Glutamatergic neuron (in vitro differentiated cells): ENCODE measurements around the gene EXOC4. TPM values are rescaled to one million over a fixed set of nuclear protein-coding genes. Genes with fewer than 3 reads are reported as not detected.

ENCODE experiments used
- DNase-seq: peaks from one replicate; pipeline ENCODE4 v3.0.0; 2022
- H3K27ac Mint-ChIP-seq: one replicate; pipeline ENCODE4 v1.8.0; 2020; ENCODE audit warnings: mild to moderate bottlenecking, mixed read lengths, inconsistent platforms; ENCODE audit not compliant: unreplicated experiment
- H3K27me3 Mint-ChIP-seq: one replicate; pipeline ENCODE4 v1.8.0; 2020; ENCODE audit warnings: mild to moderate bottlenecking, moderate library complexity, mixed read lengths, inconsistent platforms; ENCODE audit not compliant: unreplicated experiment
- H3K36me3 Mint-ChIP-seq: one replicate; pipeline ENCODE4 v1.8.0; 2020; ENCODE audit warnings: mild to moderate bottlenecking, mixed read lengths, inconsistent platforms; ENCODE audit not compliant: unreplicated experiment
- H3K4me1 Mint-ChIP-seq: one replicate; pipeline ENCODE4 v1.8.0; 2020; ENCODE audit warnings: mild to moderate bottlenecking, low read depth, mixed read lengths, inconsistent platforms; ENCODE audit not compliant: unreplicated experiment
- H3K4me3 Mint-ChIP-seq: one replicate; pipeline ENCODE4 v1.8.0; 2020; ENCODE audit warnings: mild to moderate bottlenecking, mixed read lengths, inconsistent platforms; ENCODE audit not compliant: unreplicated experiment
- H3K9me3 Mint-ChIP-seq: one replicate; pipeline ENCODE4 v1.8.0; 2020; ENCODE audit warnings: mild to moderate bottlenecking, moderate library complexity, mixed read lengths, inconsistent platforms; ENCODE audit not compliant: unreplicated experiment
- CTCF ChIP-seq: fragments of 200-600 bp; sonication (generic); IDR thresholded peaks from one replicate; pipeline ENCODE4 v1.5.0; 2021; ENCODE audit not compliant: partially characterized antibody, unreplicated experiment
- total RNA-seq: library from RNA; stranded (reverse); fragmentation: NEBNext Ultra II Directional; extraction: Animal tissue kit (Norgen Biotek cat#: 25700); gene quantifications from one replicate; pipeline ENCODE4 v1.2.1, GENCODE V29; 2021; ENCODE audit not compliant: unreplicated experiment

Gene EXOC4
- total RNA-seq, 1 donor from 2014 or later: 73.8 TPM

GRCh38 chr7:133912916-133913697, 660.2 kb downstream of the EXOC4 start:
- no peaks in the 10 kb centered on the region for H3K4me1 Mint-ChIP-seq
- peaks cover 2% of the 10 kb centered on the region for H3K27me3 Mint-ChIP-seq
- no peaks in the 10 kb centered on the region for H3K36me3 Mint-ChIP-seq
- TF ChIP-seq CTCF: no peak
- no peaks in the 10 kb centered on the region for H3K9me3 Mint-ChIP-seq
- DNase-seq: no peak
- H3K4me3 Mint-ChIP-seq: no peak overlapping the region
- no peak overlapping the region for H3K27ac Mint-ChIP-seq

- no peak for TF ChIP-seq CTCF
- peaks cover 8% of the 10 kb centered on the region for H3K36me3 Mint-ChIP-seq
Measured at GRCh38 chr7:133916621-133917020, 663.7 kb downstream of the EXOC4 start.

GRCh38 chr7:133919810-133920209, 666.9 kb downstream of the EXOC4 start:
- Mint-ChIP-seq H3K27ac (no peak overlapping the region), H3K27me3 (no peaks in the 10 kb centered on the region), H3K9me3 (peaks cover 2% of the 10 kb centered on the region), H3K4me1 (no peaks in the 10 kb centered on the region), H3K4me3 (no peak overlapping the region), H3K36me3 (peaks cover 11% of the 10 kb centered on the region)
- TF ChIP-seq CTCF: no peak
- no peak for DNase-seq

More at GRCh38 chr7:133916621-133917020, 663.7 kb downstream of the EXOC4 start:
- H3K9me3 Mint-ChIP-seq: peaks cover 2% of the 10 kb centered on the region
- H3K27me3 Mint-ChIP-seq: no peaks in the 10 kb centered on the region
- DNase-seq: no peak
- H3K27ac Mint-ChIP-seq: no peak overlapping the region
- no peak overlapping the region for H3K4me3 Mint-ChIP-seq
- H3K4me1 Mint-ChIP-seq: no peaks in the 10 kb centered on the region

- no peaks in the 10 kb centered on the region for H3K4me1 Mint-ChIP-seq
Measured at GRCh38 chr7:133921635-133922182, 668.8 kb downstream of the EXOC4 start.

More at GRCh38 chr7:133921635-133922182, 668.8 kb downstream of the EXOC4 start:
- no peak for DNase-seq
- Mint-ChIP-seq H3K27me3 (no peaks in the 10 kb centered on the region), H3K36me3 (peaks cover 11% of the 10 kb centered on the region), H3K27ac (no peak overlapping the region), H3K4me3 (no peak overlapping the region), H3K9me3 (peaks cover 2% of the 10 kb centered on the region)
- TF ChIP-seq CTCF: no peak
